Measurements from ENCODE around the gene AP3B1. TPM values are rescaled to one million over a fixed set of nuclear protein-coding genes. Genes with fewer than 3 reads are reported as not detected.
A peak's percentile ranks its signal among the peaks of the same experiment; 100 is the strongest.

AP3B1 gene
- total and polyA plus RNA-seq, 2 of the 8 experiments (the other 6 are each of a cell fraction or from before 2014, with no cell fraction given) = 45.8 to 48.3 TPM

- Histone ChIP-seq H3K4me3 (ENCODE audit: extremely low read depth in 1 of 4, insufficient read depth in 2 of 4, low read depth in 3 of 4, low read length in 4 of 4) (no peak overlapping the region), H3K79me1 (ENCODE audit: low read depth, low read length) (no peaks in the 10 kb centered on the region), H3K27ac (ENCODE audit: low read depth, low read length) (no peak overlapping the region), H3K56ac (replicated peaks; ENCODE audit: insufficient read length, low read depth, low read length) (no peak overlapping the region), H2BK120ac (replicated peaks; ENCODE audit: low read depth, low read length) (no peak overlapping the region), H2BK5ac (ENCODE audit: low read depth, low read length) (no peak overlapping the region), H4K20me1 (replicated peaks in 1 of 2; ENCODE audit: control insufficient read depth in 1 of 2, insufficient read depth in 2 of 2, low read length in 2 of 2) (peaks cover 0 to 2% of the 10 kb centered on the region in 2 experiments), H3K27me3 (replicated peaks in 1 of 4; ENCODE audit: control insufficient read depth in 3 of 4, extremely low read depth in 1 of 4, insufficient read depth in 3 of 4, low read length in 3 of 4) (peaks cover 0 to 2% (median under 1%) of the 10 kb centered on the region in 4 experiments; a peak in 2 of 7 replicates), H3K79me2 (ENCODE audit: control insufficient read depth in 1 of 2, insufficient read depth in 2 of 2, low read length in 2 of 2) (no peaks in the 10 kb centered on the region), H3K4me2 (ENCODE audit: insufficient read depth in 1 of 2, low read depth in 2 of 2, low read length in 2 of 2) (peak overlapping the region in 1 of 2 experiments; percentile 2; a peak in 1 of 4 replicates), H4K5ac (ENCODE audit: insufficient read length, low read depth, low read length) (no peak overlapping the region), H3K9ac (replicated peaks in 1 of 4; ENCODE audit: extremely low read depth in 1 of 4, low read depth in 3 of 4, low read length in 3 of 4) (no peak overlapping the region), H2AFZ (ENCODE audit: low read length) (no peak overlapping the region), H3K9me3 (ENCODE audit: insufficient read depth in 2 of 2, low read depth in 1 of 2, low read length in 1 of 2) (no peaks in the 10 kb centered on the region), H3K36me3 (ENCODE audit: control insufficient read depth in 2 of 4, insufficient read depth in 4 of 4, low read length in 3 of 4) (no peaks in the 10 kb centered on the region), H2BK12ac (ENCODE audit: low read depth, low read length) (no peak overlapping the region), H4K91ac (replicated peaks; ENCODE audit: insufficient read length, low read length) (no peak overlapping the region), H2BK15ac (ENCODE audit: low read length) (no peak overlapping the region), H3K4me1 (replicated peaks in 1 of 4; ENCODE audit: control insufficient read depth in 3 of 4, insufficient read depth in 4 of 4, low read length in 3 of 4) (peaks cover 7 to 31% (median 22%) of the 10 kb centered on the region in 4 experiments), H4K8ac (ENCODE audit: extremely low read depth, insufficient read depth, low read length) (no peak overlapping the region), H3K18ac (ENCODE audit: extremely low read depth, low read length) (no peak overlapping the region), H2AK5ac (ENCODE audit: low read depth, low read length) (no peak overlapping the region), H3K23ac (ENCODE audit: insufficient read length) (no peak overlapping the region), H3K14ac (ENCODE audit: insufficient read length) (no peak overlapping the region), H3K4ac (replicated peaks; ENCODE audit: insufficient read length, low read depth, low read length) (no peak overlapping the region), H3K23me2 (ENCODE audit: low read depth, low read length) (no peaks in the 10 kb centered on the region), H2BK20ac (ENCODE audit: low read length) (no peak overlapping the region)
- CTCF ChIA-PET (ENCODE audit: partially characterized antibody) = interaction anchor here (1.1 kb wide), 1 partner anchor 14 kb away, joined by 4 read pairs; no protein-coding TSS in a partner anchor
- POLR2A ChIA-PET (ENCODE audit: partially characterized antibody) = no interaction called here
- FAIRE-seq (no peak), DNase-seq (ENCODE audit: low read depth in 1 of 2, low spot score in 2 of 2) (no peak)
- WGBS, 2 experiments (ENCODE audit: extremely low coverage in 1 of 2, insufficient coverage in 1 of 2, insufficient read length in 1 of 2, insufficient replicate concordance in 2 of 2, low coverage in 1 of 2, low lambda C conversion rate in 2 of 2, missing lambda C conversion rate in 1 of 2) = 58% methylated on average over 5 of the region's 5 CpGs; no CpG with 5 or more reads in 1 of the 2 experiments
- TF ChIP-seq TAF7 (optimal IDR thresholded peaks at IDR 0.05; ENCODE audit: borderline replicate concordance, low read depth, low read length) = no peak
- TF ChIP-seq, protein P1, sequence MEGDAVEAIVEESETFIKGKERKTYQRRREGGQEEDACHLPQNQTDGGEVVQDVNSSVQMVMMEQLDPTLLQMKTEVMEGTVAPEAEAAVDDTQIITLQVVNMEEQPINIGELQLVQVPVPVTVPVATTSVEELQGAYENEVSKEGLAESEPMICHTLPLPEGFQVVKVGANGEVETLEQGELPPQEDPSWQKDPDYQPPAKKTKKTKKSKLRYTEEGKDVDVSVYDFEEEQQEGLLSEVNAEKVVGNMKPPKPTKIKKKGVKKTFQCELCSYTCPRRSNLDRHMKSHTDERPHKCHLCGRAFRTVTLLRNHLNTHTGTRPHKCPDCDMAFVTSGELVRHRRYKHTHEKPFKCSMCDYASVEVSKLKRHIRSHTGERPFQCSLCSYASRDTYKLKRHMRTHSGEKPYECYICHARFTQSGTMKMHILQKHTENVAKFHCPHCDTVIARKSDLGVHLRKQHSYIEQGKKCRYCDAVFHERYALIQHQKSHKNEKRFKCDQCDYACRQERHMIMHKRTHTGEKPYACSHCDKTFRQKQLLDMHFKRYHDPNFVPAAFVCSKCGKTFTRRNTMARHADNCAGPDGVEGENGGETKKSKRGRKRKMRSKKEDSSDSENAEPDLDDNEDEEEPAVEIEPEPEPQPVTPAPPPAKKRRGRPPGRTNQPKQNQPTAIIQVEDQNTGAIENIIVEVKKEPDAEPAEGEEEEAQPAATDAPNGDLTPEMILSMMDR (IDR thresholded peaks at IDR 0.05; ENCODE audit: control extremely low read depth in 1 of 3, insufficient read depth in 1 of 3, low read depth in 1 of 3, low read length in 3 of 3) = no peak
- TF ChIP-seq SP4 (IDR thresholded peaks at IDR 0.05; ENCODE audit: low read length) = no peak
- TF ChIP-seq RAD21 (IDR thresholded peaks at IDR 0.05 in 1 of 2, conservative IDR thresholded peaks at IDR 0.05 in 1 of 2; ENCODE audit: low read depth in 2 of 2, low read length in 2 of 2) = no peak
- no peak for TF ChIP-seq RBBP5 (IDR thresholded peaks at IDR 0.05; ENCODE audit: borderline replicate concordance, low read depth, low read length)
- no peak for TF ChIP-seq KDM1A (IDR thresholded peaks at IDR 0.05; ENCODE audit: borderline replicate concordance, low read length)
- no peak for TF ChIP-seq NANOG (IDR thresholded peaks at IDR 0.05; ENCODE audit: insufficient read depth, low read depth, low read length, poor library complexity, severe bottlenecking)
- TF ChIP-seq EP300 (IDR thresholded peaks at IDR 0.05; ENCODE audit: borderline replicate concordance in 1 of 2, low read depth in 2 of 2, low read length in 2 of 2) = no peak
- TF ChIP-seq POLR2AphosphoS5 (IDR thresholded peaks at IDR 0.05; ENCODE audit: low read depth, low read length) = no peak
- TF ChIP-seq CHD2 (IDR thresholded peaks at IDR 0.05; ENCODE audit: low read length) = no peak
- TF ChIP-seq SUZ12 (IDR thresholded peaks at IDR 0.05; ENCODE audit: low read length) = no peak
Measured at GRCh38 chr5:77987331-77987730, 307.2 kb downstream of the AP3B1 start.

All from H1 (cell line).